Right lobe of liver (tissue), 4 donors: Measurements from ENCODE around the gene DLG5.

Source experiments
- CTCF ChIP-seq, 4 donors: fragments of 200-600 bp in 3 of 4; fragments of 450-650 bp in 1 of 4; IDR thresholded peaks; one replicate each; pipeline versions ENCODE4 v1.5.1 to v1.8.0; 2016 to 2022; ENCODE audit warnings: antibody characterized with exemption in 4 of 4, mild to moderate bottlenecking in 2 of 4
- POLR2A ChIP-seq: fragments of 450-650 bp; IDR thresholded peaks from one replicate; pipeline ENCODE4 v1.6.1; 2017; ENCODE audit warnings: antibody characterized with exemption, mild to moderate bottlenecking
- donor health status: DM: no; HTN: no; CAD: no.
- donor health status: DM: no; HTN: no; CAD: no.
- donor health status: DM: no; HTN: yes; CAD: no.

GRCh38 chr10:77971804-77972144 lies 45.2 kb upstream of the DLG5 start:
- TF ChIP-seq CTCF (IDR thresholded peaks at IDR 0.05): no peak
- TF ChIP-seq POLR2A: no peak
